DND-41 (cell line): ENCODE data around the gene RHOU.

Experiments
- ATAC-seq: fragments of 200-7000 bp; cut with Tn5 transposase; 3 replicates; pipeline ENCODE4 v1.9.1; 2021; ENCODE audit warnings: low read depth; ENCODE audit not compliant: insufficient read depth
- DNase-seq: peaks from one replicate; pipeline ENCODE4 v3.0.0-alpha.2; 2020
- H2AFZ ChIP-seq: 2 replicates; pipeline ENCODE4 v1.6.0; 2012; ENCODE audit warnings: low read depth, low read length
- H3K27ac ChIP-seq: 2 replicates; pipeline ENCODE4 v1.5.1; 2012; ENCODE audit warnings: low read length, inconsistent platforms
- H3K27me3 ChIP-seq: fragments of 200-600 bp; sonication (generic); 2 replicates; pipeline ENCODE4 v1.6.0; 2012; ENCODE audit warnings: low read length, mild to moderate bottlenecking, inconsistent platforms; ENCODE audit not compliant: insufficient read depth, poor library complexity
- H3K36me3 ChIP-seq: 2 replicates; pipeline ENCODE4 v1.5.1; 2012; ENCODE audit warnings: low read length, inconsistent platforms; ENCODE audit not compliant: insufficient read depth
- H3K4me1 ChIP-seq: 2 replicates; pipeline ENCODE4 v1.5.1; 2012; ENCODE audit warnings: mild to moderate bottlenecking, low read length; ENCODE audit not compliant: insufficient read depth
- H3K4me2 ChIP-seq: 2 replicates; pipeline ENCODE4 v1.6.0; 2012; ENCODE audit warnings: mild to moderate bottlenecking, moderate library complexity, low read length, inconsistent platforms; ENCODE audit not compliant: insufficient read depth
- H3K4me3 ChIP-seq, 2 experiments: fragments of 200-600 bp in 1 of 2; shearing (Covaris generic) in 1 of 2; 2 replicates each; pipeline ENCODE4 v1.5.1; 2012 to 2016; ENCODE audit warnings: inconsistent platforms in 2 of 2, low read length in 2 of 2, mild to moderate bottlenecking in 2 of 2, low read depth in 1 of 2, moderate library complexity in 1 of 2
- H3K79me2 ChIP-seq: 2 replicates; pipeline ENCODE4 v1.6.0; 2012; ENCODE audit warnings: low read length, inconsistent platforms; ENCODE audit not compliant: insufficient read depth
- H3K9ac ChIP-seq: 2 replicates; pipeline ENCODE4 v1.6.0; 2012; ENCODE audit warnings: low read depth, mild to moderate bottlenecking, inconsistent platforms, low read length, moderate library complexity
- H3K9me3 ChIP-seq: 2 replicates; pipeline ENCODE4 v1.5.1; 2012; ENCODE audit warnings: low read length, moderate library complexity, mild to moderate bottlenecking, inconsistent platforms; ENCODE audit not compliant: insufficient read depth, severe bottlenecking
- H4K20me1 ChIP-seq: 2 replicates; pipeline ENCODE4 v1.6.0; 2012; ENCODE audit warnings: low read length; ENCODE audit not compliant: insufficient read depth
- EZH2 ChIP-seq: IDR thresholded peaks from 3 replicates; pipeline ENCODE4 v1.6.1; 2012; ENCODE audit warnings: borderline replicate concordance, low read depth, mild to moderate bottlenecking, moderate library complexity, low read length, inconsistent platforms; ENCODE audit not compliant: severe bottlenecking
- TF ChIP-seq, protein P1 (sequence below): IDR thresholded peaks from 2 replicates; pipeline ENCODE4 v1.5.1; 2012; ENCODE audit warnings: borderline replicate concordance, low read length, moderate library complexity, mild to moderate bottlenecking; ENCODE audit not compliant: poor library complexity, severe bottlenecking; ENCODE audit errors: extremely low read depth

Gene RHOU

DNA sequence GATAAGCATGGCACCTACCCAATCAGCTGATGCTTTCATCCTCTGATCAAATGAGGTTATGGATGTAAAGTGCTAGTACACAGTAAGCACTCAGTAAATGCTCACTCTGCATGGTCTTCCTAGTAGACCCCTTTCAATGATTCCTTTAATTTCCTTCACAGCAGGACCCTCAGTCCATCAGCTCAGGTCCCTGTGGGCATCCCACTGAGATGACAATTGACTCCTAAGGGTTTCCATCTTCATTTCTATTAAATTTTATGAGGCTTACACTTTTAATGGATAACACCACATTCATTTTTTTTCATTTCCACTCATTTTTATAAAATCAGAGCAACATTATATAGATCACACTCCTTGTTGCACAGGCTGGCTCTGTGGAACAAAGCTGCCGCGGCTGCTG lies 12.8 kb downstream of the RHOU start:
- H3K4me2 ChIP-seq: no peak overlapping the region
- H2AFZ ChIP-seq: no peak overlapping the region
- TF ChIP-seq EZH2: no peak
- TF ChIP-seq, protein P1, sequence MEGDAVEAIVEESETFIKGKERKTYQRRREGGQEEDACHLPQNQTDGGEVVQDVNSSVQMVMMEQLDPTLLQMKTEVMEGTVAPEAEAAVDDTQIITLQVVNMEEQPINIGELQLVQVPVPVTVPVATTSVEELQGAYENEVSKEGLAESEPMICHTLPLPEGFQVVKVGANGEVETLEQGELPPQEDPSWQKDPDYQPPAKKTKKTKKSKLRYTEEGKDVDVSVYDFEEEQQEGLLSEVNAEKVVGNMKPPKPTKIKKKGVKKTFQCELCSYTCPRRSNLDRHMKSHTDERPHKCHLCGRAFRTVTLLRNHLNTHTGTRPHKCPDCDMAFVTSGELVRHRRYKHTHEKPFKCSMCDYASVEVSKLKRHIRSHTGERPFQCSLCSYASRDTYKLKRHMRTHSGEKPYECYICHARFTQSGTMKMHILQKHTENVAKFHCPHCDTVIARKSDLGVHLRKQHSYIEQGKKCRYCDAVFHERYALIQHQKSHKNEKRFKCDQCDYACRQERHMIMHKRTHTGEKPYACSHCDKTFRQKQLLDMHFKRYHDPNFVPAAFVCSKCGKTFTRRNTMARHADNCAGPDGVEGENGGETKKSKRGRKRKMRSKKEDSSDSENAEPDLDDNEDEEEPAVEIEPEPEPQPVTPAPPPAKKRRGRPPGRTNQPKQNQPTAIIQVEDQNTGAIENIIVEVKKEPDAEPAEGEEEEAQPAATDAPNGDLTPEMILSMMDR: no peak
- no peaks in the 10 kb centered on the region for H3K4me1 ChIP-seq
- H3K4me3 ChIP-seq: no peak overlapping the region
- H3K27me3 ChIP-seq: peaks cover 10% of the 10 kb centered on the region
- DNase-seq: no peak
- no peaks in the 10 kb centered on the region for H4K20me1 ChIP-seq
- H3K9me3 ChIP-seq: no peaks in the 10 kb centered on the region
- H3K9ac ChIP-seq: no peak overlapping the region
- no peak overlapping the region for H3K27ac ChIP-seq
- no peaks in the 10 kb centered on the region for H3K36me3 ChIP-seq
- H3K79me2 ChIP-seq: no peaks in the 10 kb centered on the region
- ATAC-seq: no peak

DNA sequence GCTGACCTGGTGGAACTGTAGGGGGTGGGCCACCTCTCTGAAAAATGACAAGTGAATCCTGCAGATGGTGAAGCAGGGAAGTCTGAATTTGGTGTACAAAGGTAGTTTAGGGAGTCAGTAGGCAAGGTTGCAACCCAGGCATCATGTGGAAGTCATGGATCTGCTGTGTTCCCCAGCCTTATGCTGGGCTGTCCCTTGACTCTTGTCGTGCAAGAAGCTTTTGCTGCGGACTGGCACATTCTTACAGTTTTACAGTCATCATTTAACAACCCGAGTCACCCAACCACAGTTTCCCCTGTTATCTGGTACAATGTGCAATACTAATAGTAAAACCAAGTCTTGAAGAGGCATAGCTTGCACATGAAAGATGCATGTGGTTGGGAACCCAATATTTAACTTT lies 13.2 kb downstream of the RHOU start:
- Histone ChIP-seq H3K27ac (no peak overlapping the region), H3K4me3 (no peak overlapping the region), H4K20me1 (no peaks in the 10 kb centered on the region), H3K36me3 (no peaks in the 10 kb centered on the region), H3K4me2 (no peak overlapping the region), H3K4me1 (no peaks in the 10 kb centered on the region), H3K79me2 (no peaks in the 10 kb centered on the region), H2AFZ (no peak overlapping the region), H3K9me3 (no peaks in the 10 kb centered on the region), H3K27me3 (peaks cover 10% of the 10 kb centered on the region), H3K9ac (no peak overlapping the region)
- TF ChIP-seq, protein P1: no peak
- no peak for TF ChIP-seq EZH2
- DNase-seq (no peak), ATAC-seq (no peak)

DNA sequence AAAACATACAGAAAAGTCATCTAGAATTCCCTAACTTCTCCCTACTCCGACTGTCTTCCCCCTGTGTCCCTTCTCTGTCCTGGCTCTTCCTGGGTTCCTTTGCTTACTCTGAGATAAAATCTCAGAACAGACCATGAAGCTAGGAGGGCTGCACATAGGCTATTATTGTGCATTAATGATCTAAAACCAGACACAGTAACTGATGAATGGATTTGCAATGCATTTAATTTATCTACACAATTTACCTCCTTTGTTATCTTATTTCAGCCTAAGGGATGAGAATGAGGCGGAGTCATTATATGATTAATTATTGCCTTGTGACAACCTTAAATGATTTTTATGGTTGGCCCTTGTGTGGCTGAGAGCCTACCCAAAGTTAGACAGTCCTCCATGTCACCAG lies 14.5 kb downstream of the RHOU start:
- TF ChIP-seq EZH2: no peak
- TF ChIP-seq, protein P1: no peak

DNA sequence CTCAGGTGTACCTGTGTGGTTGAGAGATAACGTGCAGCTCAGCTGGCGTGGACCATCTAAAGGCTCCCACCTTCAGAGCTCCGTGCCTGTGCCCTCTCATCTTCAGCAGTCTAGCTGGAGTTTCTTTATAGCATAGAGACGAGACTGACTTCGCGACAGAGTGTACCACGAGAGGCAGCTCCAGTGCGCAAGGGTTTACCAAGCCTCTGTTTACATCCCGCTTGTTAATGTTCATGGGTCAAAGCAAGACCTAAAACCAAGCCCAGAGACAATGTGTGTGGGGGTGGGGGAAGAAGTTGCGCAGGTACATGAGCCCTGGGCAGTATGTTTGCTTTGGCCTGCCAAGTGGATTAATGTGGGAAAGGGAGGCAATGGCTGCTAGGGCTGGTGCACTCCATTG lies 15.6 kb downstream of the RHOU start:
- H3K27ac ChIP-seq: no peak overlapping the region
- no peak for TF ChIP-seq EZH2
- TF ChIP-seq, protein P1: no peak
- no peaks in the 10 kb centered on the region for H3K9me3 ChIP-seq
- H3K9ac ChIP-seq: no peak overlapping the region
- no peaks in the 10 kb centered on the region for H3K79me2 ChIP-seq
- H4K20me1 ChIP-seq: no peaks in the 10 kb centered on the region
- H3K4me1 ChIP-seq: no peaks in the 10 kb centered on the region
- ATAC-seq (no peak), DNase-seq (no peak)
- H3K27me3 ChIP-seq: peaks cover 10% of the 10 kb centered on the region
- no peaks in the 10 kb centered on the region for H3K36me3 ChIP-seq
- no peak overlapping the region for H2AFZ ChIP-seq
- no peak overlapping the region for H3K4me2 ChIP-seq
- H3K4me3 ChIP-seq: no peak overlapping the region

More for the DNA sequence above, 14.5 kb downstream of the RHOU start:
- peaks cover 10% of the 10 kb centered on the region for H3K27me3 ChIP-seq
- H3K36me3 ChIP-seq: no peaks in the 10 kb centered on the region
- H3K9me3 ChIP-seq: no peaks in the 10 kb centered on the region
- no peaks in the 10 kb centered on the region for H3K4me1 ChIP-seq
- no peaks in the 10 kb centered on the region for H4K20me1 ChIP-seq
- H3K27ac ChIP-seq: no peak overlapping the region
- H2AFZ ChIP-seq: no peak overlapping the region
- no peak overlapping the region for H3K4me2 ChIP-seq
- no peak overlapping the region for H3K4me3 ChIP-seq
- ATAC-seq: no peak
- no peak overlapping the region for H3K9ac ChIP-seq
- H3K79me2 ChIP-seq: no peaks in the 10 kb centered on the region
- DNase-seq: no peak
